Suprapubic skin (tissue), 4 donors: ENCODE data around the gene NEK10.

ENCODE experiments used
- CTCF ChIP-seq, 2 donors: fragments of 200-600 bp in 1 of 2; fragments of 450-650 bp in 1 of 2; sonication (generic) in 1 of 2; IDR thresholded peaks; one replicate each; pipeline ENCODE4 v1.5.1; 2016 to 2019; ENCODE audit warnings: antibody characterized with exemption in 2 of 2, mild to moderate bottlenecking in 1 of 2, moderate library complexity in 1 of 2
- EP300 ChIP-seq: sonication (generic); formaldehyde crosslinking; IDR thresholded peaks from one replicate; pipeline ENCODE4 v1.6.1; 2017; ENCODE audit warnings: antibody characterized with exemption
- POLR2A ChIP-seq, 2 donors: fragments of 450-650 bp; IDR thresholded peaks; one replicate each; pipeline ENCODE4 v1.6.1; 2017; ENCODE audit warnings: antibody characterized with exemption in 2 of 2, mild to moderate bottlenecking in 2 of 2, moderate library complexity in 2 of 2
- POLR2AphosphoS5 ChIP-seq, 3 donors: sonication (generic); formaldehyde crosslinking; IDR thresholded peaks; one replicate each; pipeline ENCODE4 v1.6.1; 2017; ENCODE audit warnings: antibody characterized with exemption in 3 of 3

DNA sequence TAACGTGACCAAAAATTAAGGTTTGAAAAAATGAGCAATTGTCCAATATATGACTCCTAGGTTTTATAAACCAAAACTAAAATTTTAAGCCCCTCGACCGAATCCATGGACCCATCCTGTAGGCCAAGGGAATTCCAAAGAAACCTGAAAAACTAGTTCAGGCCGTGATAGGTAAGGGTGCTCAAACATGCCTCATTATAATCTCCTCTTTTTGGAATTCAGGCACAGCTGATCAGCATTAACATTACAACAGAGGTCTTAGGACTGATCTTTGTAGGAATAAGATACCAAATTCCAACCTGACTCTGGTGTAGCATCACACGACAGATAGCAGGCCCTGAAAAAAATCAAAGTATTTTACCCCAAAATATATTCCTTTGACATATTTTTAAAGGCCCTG is 155.7 kb downstream of the NEK10 start:
- TF ChIP-seq POLR2AphosphoS5 (IDR thresholded peaks at IDR 0.05) = no peak
- TF ChIP-seq POLR2A (IDR thresholded peaks at IDR 0.05) = no peak
- no peak for TF ChIP-seq EP300
- TF ChIP-seq CTCF (IDR thresholded peaks at IDR 0.05) = no peak
